Measurements from ENCODE around the gene DBP.

- TF ChIP-seq CTCF (IDR thresholded peaks at IDR 0.05) (no peak), POLR2A (IDR thresholded peaks at IDR 0.05) (no peak)
Measured at GRCh38 chr19:48646722-48647216, 9.6 kb upstream of the DBP start.
